ENCODE data around the gene CFL2. TPM values are rescaled to one million over a fixed set of nuclear protein-coding genes. Genes with fewer than 3 reads are reported as not detected.

The CFL2 gene
- total RNA-seq, 2 experiments from 2014 or later: 36.4 to 37.9 TPM

DNA sequence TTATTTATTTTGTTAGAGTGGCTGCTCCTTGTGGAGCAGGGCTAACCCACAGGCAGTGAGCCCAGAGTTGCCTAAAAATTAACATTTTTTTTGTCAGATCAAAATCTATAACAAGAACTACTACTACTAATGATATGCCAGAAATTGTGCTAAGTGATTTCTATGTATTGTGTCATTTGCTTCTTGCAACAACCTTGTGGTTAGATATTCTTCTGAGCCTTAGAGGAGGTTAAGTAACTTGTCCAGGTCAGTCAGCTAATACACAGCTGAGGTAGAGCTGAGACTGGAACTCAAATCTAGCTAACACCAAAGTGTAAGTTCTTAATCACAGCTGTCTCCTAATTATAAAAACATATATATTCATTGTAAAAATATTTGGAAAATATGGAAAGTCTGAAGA lies 29.8 kb downstream of the CFL2 start:
- Histone ChIP-seq H3K27me3 (ENCODE audit: control insufficient read depth in 1 of 2, insufficient read depth in 2 of 2, low read length in 2 of 2) (no peaks in the 10 kb centered on the region), H3K4me1 (ENCODE audit: insufficient read depth, low read length) (no peaks in the 10 kb centered on the region), H3K4me3 (ENCODE audit: low read length) (no peak overlapping the region), H3K36me3 (ENCODE audit: insufficient read depth, low read length) (no peaks in the 10 kb centered on the region), H3K27ac (ENCODE audit: low read depth in 1 of 2, low read length in 2 of 2) (no peak overlapping the region), H3K9me3 (ENCODE audit: control insufficient read depth in 1 of 2, insufficient read depth in 1 of 2, low read length in 2 of 2) (no peaks in the 10 kb centered on the region)
- intact Hi-C loops (cut with DNase I, micrococcal nuclease): no loop called here
- Mint-ChIP-seq H3K4me1 (ENCODE audit: low read depth) (no peaks in the 10 kb centered on the region), H3K36me3 (ENCODE audit: low read depth) (no peaks in the 10 kb centered on the region), H3K27me3 (no peaks in the 10 kb centered on the region), H3K4me3 (no peak overlapping the region), H3K9me3 (no peaks in the 10 kb centered on the region), H3K27ac (no peak overlapping the region)
- no peak for ATAC-seq (ENCODE audit: poor library complexity)
- DNase-seq: no peak
- ChIA-PET POLR2A (no interaction called here), CTCF (no interaction called here)
- TF ChIP-seq, protein P1, sequence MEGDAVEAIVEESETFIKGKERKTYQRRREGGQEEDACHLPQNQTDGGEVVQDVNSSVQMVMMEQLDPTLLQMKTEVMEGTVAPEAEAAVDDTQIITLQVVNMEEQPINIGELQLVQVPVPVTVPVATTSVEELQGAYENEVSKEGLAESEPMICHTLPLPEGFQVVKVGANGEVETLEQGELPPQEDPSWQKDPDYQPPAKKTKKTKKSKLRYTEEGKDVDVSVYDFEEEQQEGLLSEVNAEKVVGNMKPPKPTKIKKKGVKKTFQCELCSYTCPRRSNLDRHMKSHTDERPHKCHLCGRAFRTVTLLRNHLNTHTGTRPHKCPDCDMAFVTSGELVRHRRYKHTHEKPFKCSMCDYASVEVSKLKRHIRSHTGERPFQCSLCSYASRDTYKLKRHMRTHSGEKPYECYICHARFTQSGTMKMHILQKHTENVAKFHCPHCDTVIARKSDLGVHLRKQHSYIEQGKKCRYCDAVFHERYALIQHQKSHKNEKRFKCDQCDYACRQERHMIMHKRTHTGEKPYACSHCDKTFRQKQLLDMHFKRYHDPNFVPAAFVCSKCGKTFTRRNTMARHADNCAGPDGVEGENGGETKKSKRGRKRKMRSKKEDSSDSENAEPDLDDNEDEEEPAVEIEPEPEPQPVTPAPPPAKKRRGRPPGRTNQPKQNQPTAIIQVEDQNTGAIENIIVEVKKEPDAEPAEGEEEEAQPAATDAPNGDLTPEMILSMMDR (IDR thresholded peaks at IDR 0.05): no peak

DNA sequence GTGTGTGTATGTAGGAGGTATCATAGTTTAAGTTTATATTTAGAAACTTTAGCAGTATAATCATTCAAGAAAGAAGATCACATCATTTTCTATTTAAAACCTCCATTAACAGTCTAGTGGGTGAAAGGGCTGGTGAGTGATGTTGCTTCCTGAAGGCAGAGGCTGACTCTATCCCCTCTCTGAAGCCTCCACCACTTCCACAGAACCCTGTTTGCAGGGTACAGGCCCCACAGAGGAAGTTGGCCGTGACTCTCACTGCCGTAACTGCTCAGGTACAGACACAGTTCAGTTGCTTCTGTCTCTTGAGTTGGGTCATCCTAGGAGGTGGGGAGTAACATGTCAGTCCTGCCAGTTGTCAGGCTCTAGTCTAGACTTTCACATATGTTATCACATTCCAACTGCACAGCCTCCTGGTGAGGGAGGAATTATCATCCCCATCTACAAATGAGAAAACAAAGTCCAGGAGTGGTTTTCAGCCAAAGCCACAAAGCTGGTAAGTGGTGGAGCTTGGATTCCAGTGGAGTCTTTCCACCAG lies 31.5 kb downstream of the CFL2 start:
- ChIA-PET POLR2A (no interaction called here), CTCF (no interaction called here)
- Mint-ChIP-seq H3K36me3 (ENCODE audit: low read depth) (no peaks in the 10 kb centered on the region), H3K4me1 (ENCODE audit: low read depth) (no peaks in the 10 kb centered on the region), H3K4me3 (no peak overlapping the region), H3K27ac (no peak overlapping the region), H3K9me3 (no peaks in the 10 kb centered on the region), H3K27me3 (no peaks in the 10 kb centered on the region)
- no peaks in the 10 kb centered on the region for H3K36me3 ChIP-seq (ENCODE audit: insufficient read depth, low read length)
- peak in 2 of 14 experiments; percentile 2 to 15 for DNase-seq
- H3K4me3 ChIP-seq (ENCODE audit: low read length): no peak overlapping the region
- intact Hi-C loops (cut with DNase I, micrococcal nuclease): no loop called here
- no peaks in the 10 kb centered on the region for H3K9me3 ChIP-seq (ENCODE audit: control insufficient read depth in 1 of 2, insufficient read depth in 1 of 2, low read length in 2 of 2)
- TF ChIP-seq, protein P1 (IDR thresholded peaks at IDR 0.05): no peak
- no peak overlapping the region for H3K27ac ChIP-seq (ENCODE audit: low read depth in 1 of 2, low read length in 2 of 2)
- peak; percentile 51 for ATAC-seq (ENCODE audit: poor library complexity)
- no peaks in the 10 kb centered on the region for H3K27me3 ChIP-seq (ENCODE audit: control insufficient read depth in 1 of 2, insufficient read depth in 2 of 2, low read length in 2 of 2)
- H3K4me1 ChIP-seq (ENCODE audit: insufficient read depth, low read length): no peaks in the 10 kb centered on the region

DNA sequence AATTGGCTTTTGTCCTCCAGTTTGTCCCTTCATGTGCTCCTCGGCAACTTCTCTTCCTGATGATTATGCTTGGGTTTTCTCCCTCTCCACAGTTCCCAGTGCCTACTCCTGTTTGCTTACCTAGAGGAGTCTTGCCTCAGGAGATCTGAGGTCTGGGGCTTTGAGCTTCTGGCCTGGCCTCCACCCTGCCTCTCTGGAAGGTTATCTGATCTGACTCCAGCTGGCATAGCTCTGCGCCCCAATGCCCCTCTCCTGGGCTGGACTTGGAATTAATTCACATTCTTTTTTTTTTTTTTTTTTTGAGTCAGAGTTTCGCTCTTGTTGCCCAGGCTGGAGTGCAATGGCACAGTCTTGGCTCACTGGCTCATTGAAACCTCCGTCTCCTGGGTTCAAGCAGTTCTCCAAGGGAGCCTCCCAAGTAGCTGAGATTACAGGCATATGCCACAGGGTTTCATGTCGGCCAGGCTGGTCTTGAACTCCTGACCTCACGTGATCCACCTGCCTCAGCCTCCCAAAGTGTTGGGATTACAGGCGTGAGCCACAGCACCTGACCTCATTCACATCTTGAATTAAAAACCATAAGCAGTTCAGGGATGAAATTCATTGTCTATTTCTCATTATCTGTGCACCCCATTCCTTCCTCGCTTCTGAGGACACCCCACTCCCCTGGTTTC lies 33.5 kb downstream of the CFL2 start:
- Mint-ChIP-seq H3K4me3 (no peak overlapping the region), H3K4me1 (ENCODE audit: low read depth) (no peaks in the 10 kb centered on the region), H3K36me3 (ENCODE audit: low read depth) (no peaks in the 10 kb centered on the region), H3K9me3 (no peaks in the 10 kb centered on the region), H3K27ac (no peak overlapping the region), H3K27me3 (no peaks in the 10 kb centered on the region)
- DNase-seq: no peak
- Histone ChIP-seq H3K9me3 (ENCODE audit: control insufficient read depth in 1 of 2, insufficient read depth in 1 of 2, low read length in 2 of 2) (no peaks in the 10 kb centered on the region), H3K4me1 (ENCODE audit: insufficient read depth, low read length) (no peaks in the 10 kb centered on the region), H3K4me3 (ENCODE audit: low read length) (no peak overlapping the region), H3K27ac (ENCODE audit: low read depth in 1 of 2, low read length in 2 of 2) (no peak overlapping the region), H3K36me3 (ENCODE audit: insufficient read depth, low read length) (no peaks in the 10 kb centered on the region), H3K27me3 (ENCODE audit: control insufficient read depth in 1 of 2, insufficient read depth in 2 of 2, low read length in 2 of 2) (no peaks in the 10 kb centered on the region)
- TF ChIP-seq, protein P1 (IDR thresholded peaks at IDR 0.05): no peak
- no peak for ATAC-seq (ENCODE audit: poor library complexity)
- CTCF ChIA-PET: no interaction called here
- POLR2A ChIA-PET: interaction anchor here (0.8 kb wide), 1 partner anchor 299 kb away, joined by 3 read pairs; no protein-coding TSS in a partner anchor
- intact Hi-C loops (cut with DNase I, micrococcal nuclease): no loop called here

Measured in CD4-positive, alpha-beta T cell (primary cell).